ENCODE data around the gene PCDHB11.
"Not testable (repeated sequence)": the region's sequence is repeated elsewhere in the genome, so short reads cannot be mapped to it uniquely, and the experiment has no call there.

DNA sequence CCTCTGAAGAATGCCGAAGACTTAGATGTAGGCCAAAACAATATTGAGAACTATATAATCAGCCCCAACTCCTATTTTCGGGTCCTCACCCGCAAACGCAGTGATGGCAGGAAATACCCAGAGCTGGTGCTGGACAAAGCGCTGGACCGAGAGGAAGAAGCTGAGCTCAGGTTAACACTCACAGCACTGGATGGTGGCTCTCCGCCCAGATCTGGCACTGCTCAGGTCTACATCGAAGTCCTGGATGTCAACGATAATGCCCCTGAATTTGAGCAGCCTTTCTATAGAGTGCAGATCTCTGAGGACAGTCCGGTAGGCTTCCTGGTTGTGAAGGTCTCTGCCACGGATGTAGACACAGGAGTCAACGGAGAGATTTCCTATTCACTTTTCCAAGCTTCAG, 15.2 kb downstream of the PCDHB11 start:
- TF ChIP-seq, protein P1, sequence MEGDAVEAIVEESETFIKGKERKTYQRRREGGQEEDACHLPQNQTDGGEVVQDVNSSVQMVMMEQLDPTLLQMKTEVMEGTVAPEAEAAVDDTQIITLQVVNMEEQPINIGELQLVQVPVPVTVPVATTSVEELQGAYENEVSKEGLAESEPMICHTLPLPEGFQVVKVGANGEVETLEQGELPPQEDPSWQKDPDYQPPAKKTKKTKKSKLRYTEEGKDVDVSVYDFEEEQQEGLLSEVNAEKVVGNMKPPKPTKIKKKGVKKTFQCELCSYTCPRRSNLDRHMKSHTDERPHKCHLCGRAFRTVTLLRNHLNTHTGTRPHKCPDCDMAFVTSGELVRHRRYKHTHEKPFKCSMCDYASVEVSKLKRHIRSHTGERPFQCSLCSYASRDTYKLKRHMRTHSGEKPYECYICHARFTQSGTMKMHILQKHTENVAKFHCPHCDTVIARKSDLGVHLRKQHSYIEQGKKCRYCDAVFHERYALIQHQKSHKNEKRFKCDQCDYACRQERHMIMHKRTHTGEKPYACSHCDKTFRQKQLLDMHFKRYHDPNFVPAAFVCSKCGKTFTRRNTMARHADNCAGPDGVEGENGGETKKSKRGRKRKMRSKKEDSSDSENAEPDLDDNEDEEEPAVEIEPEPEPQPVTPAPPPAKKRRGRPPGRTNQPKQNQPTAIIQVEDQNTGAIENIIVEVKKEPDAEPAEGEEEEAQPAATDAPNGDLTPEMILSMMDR (IDR thresholded peaks at IDR 0.05), result not testable (repeated sequence)
- not testable (repeated sequence) for TF ChIP-seq POLR2A (IDR thresholded peaks at IDR 0.05)

Data from thyroid gland (tissue), 4 donors.